ENCODE results near the gene HOXB1.

The HOXB1 gene

GRCh38 chr17:48530887-48531272 lies at the start of gene HOXB1:
HOXB1 (minus strand) TSS chr17:48531011; CDS start chr17:48530904, 107 bp downstream.
- DNase-seq: no peak

- DNase-seq: no peak
Observed at GRCh38 chr17:48579760-48580554, 49.1 kb upstream of the HOXB1 start.

GRCh38 chr17:48579471-48579759 lies 48.6 kb upstream of the HOXB1 start:
- DNase-seq: no peak

GRCh38 chr17:48578616-48579470 lies 48.0 kb upstream of the HOXB1 start:
- DNase-seq: peak; percentile 33

- peak; percentile 70 for DNase-seq
Observed at GRCh38 chr17:48577946-48578615, 47.3 kb upstream of the HOXB1 start, which contains the start of gene HOXB4. HOXB4 (minus strand) TSS chr17:48578350; CDS start chr17:48578319, 31 bp downstream.

- no peak for DNase-seq
Observed at GRCh38 chr17:48577330-48577945, 46.6 kb upstream of the HOXB1 start.

- DNase-seq: no peak
Observed at GRCh38 chr17:48576479-48577309, 45.9 kb upstream of the HOXB1 start.

GRCh38 chr17:48575673-48576478 lies 45.1 kb upstream of the HOXB1 start:
- DNase-seq: no peak

- DNase-seq: no peak
Observed at GRCh38 chr17:48575066-48575582, 44.3 kb upstream of the HOXB1 start.

- no peak for DNase-seq
Observed at GRCh38 chr17:48574505-48575065, 43.8 kb upstream of the HOXB1 start.

GRCh38 chr17:48571826-48572417 lies 41.1 kb upstream of the HOXB1 start:
- no peak for DNase-seq

GRCh38 chr17:48571024-48571818 lies 40.4 kb upstream of the HOXB1 start:
- no peak for DNase-seq

- no peak for DNase-seq
Observed at GRCh38 chr17:48570325-48571023, 39.7 kb upstream of the HOXB1 start.

GRCh38 chr17:48569674-48570324 lies 39.0 kb upstream of the HOXB1 start:
- no peak for DNase-seq

- DNase-seq: no peak
Observed at GRCh38 chr17:48569240-48569582, 38.4 kb upstream of the HOXB1 start.

- no peak for DNase-seq
Observed at GRCh38 chr17:48568499-48569239, 37.9 kb upstream of the HOXB1 start.

- no peak for DNase-seq
Observed at GRCh38 chr17:48567646-48568354, 37.0 kb upstream of the HOXB1 start.
